Stimulated activated CD8-positive, alpha-beta memory T cell treated with anti-CD3 and anti-CD28 coated beads, Interleukin-2, amount 100 ng/mL, for 48 hours (primary cell): ENCODE data around the gene NEIL1.

Experiments used
- DNase-seq, 2 donors: peaks; one replicate each; pipeline ENCODE4 v3.0.0-alpha.2; 2020; ENCODE audit warnings: low read depth in 2 of 2

Gene NEIL1

GRCh38 chr15:75356517-75356916 lies 9.7 kb downstream of the NEIL1 start:
- DNase-seq = no peak

GRCh38 chr15:75357976-75358673 lies 11.3 kb downstream of the NEIL1 start:
- DNase-seq = no peak

- no peak for DNase-seq
Observed at GRCh38 chr15:75358771-75359536, 12.1 kb downstream of the NEIL1 start.

GRCh38 chr15:75359537-75360250 lies 12.9 kb downstream of the NEIL1 start:
- no peak for DNase-seq

GRCh38 chr15:75360391-75360790 lies 13.6 kb downstream of the NEIL1 start:
- no peak for DNase-seq

GRCh38 chr15:75360856-75361255 lies 14.0 kb downstream of the NEIL1 start:
- DNase-seq = no peak

GRCh38 chr15:75361361-75361988 lies 14.6 kb downstream of the NEIL1 start:
- no peak for DNase-seq

GRCh38 chr15:75361989-75362641 lies 15.3 kb downstream of the NEIL1 start:
- no peak for DNase-seq

- no peak for DNase-seq
Observed at GRCh38 chr15:75362642-75363249, 15.9 kb downstream of the NEIL1 start.

- no peak for DNase-seq
Observed at GRCh38 chr15:75363786-75364185, 16.9 kb downstream of the NEIL1 start.

GRCh38 chr15:75364881-75365280 lies 18.0 kb downstream of the NEIL1 start:
- no peak for DNase-seq

- no peak for DNase-seq
Observed at GRCh38 chr15:75366163-75366562, 19.3 kb downstream of the NEIL1 start.

- no peak for DNase-seq
Observed at GRCh38 chr15:75367006-75367405, 20.2 kb downstream of the NEIL1 start.

GRCh38 chr15:75367406-75367912 lies 20.6 kb downstream of the NEIL1 start:
- no peak for DNase-seq

- DNase-seq = peak; percentile 94
Observed at GRCh38 chr15:75367913-75368688, 21.3 kb downstream of the NEIL1 start, which contains the start of gene MAN2C1. Gene MAN2C1 (minus strand): TSS chr15:75368607. CDS start chr15:75368583, 24 bp downstream.

- no peak for DNase-seq
Observed at GRCh38 chr15:75368689-75369239, 21.9 kb downstream of the NEIL1 start.

GRCh38 chr15:75369897-75370581 lies 23.2 kb downstream of the NEIL1 start:
- no peak for DNase-seq

GRCh38 chr15:75371486-75371885 lies 24.6 kb downstream of the NEIL1 start:
- no peak for DNase-seq
